Astrocyte of the hippocampus (primary cell): ENCODE measurements around the gene UCP2.
A peak's percentile ranks its signal among the peaks of the same experiment; 100 is the strongest.

Experiments used
- DNase-seq: peaks from one replicate; pipeline ENCODE4 v3.0.0; 2011; ENCODE audit warnings: low read depth, low spot score

UCP2 gene

GRCh38 chr11:73971175-73971719 lies 11.4 kb downstream of the UCP2 start:
- no peak for DNase-seq

DNA sequence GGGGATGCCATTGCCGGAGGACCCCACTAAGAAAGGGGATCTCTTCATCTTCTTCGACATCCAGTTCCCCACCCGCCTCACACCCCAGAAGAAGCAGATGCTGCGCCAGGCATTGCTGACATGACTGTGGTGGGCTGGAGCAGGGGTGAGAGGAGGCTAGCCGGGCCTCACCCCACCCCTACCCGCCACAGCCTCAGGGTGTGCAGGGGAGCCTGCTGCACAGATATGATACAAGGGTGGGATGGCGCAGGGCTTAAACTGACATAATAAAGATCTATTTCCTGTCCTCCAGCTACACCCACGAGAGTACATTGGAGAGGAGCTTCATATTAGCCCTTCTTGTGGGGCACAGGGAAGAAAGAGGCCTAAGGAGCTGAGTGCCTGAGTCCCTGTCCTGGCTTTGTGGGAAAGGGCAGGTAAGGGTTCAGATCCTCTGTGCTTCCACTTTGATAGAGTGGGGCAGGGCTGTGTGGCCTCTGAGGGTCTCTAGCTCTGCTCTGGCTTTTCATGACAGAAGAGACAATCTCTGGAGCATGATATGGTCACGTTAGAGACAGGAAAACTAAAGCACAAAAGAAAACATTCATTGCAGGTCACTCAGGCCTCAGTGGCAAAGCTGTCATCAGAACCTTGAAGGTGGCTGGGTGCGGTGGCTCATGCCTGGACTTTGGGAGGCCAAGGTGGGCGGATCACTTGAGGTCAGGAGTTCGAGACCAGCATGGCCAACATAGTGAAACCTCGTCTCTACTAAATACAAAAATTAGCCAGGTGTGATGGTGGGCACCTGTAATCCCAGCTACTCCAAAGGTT lies 12.4 kb downstream of the UCP2 start:
- no peak for DNase-seq

DNA sequence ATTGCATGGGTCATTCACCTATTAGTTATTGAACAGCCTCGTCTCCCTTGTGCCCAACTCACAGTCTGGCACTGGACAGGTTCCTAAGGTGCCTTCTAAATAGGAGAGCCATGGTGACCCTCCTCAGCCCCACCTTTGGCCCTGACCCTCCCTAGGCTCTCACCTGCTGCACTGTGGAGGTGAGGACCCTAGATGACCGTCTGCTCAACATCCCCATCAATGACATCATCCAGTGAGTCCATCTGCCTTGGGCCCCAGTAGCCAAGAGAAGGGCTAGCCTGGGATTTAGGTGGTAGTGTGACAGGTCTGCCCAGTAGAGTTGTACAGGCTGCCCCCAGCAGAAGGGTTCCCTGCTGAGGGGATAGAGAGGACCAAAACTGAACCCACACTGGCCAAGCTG lies 13.6 kb downstream of the UCP2 start:
- DNase-seq: no peak

- no peak for DNase-seq
These were observed 14.2 kb downstream of the UCP2 start for GRCh38 chr11:73968356-73968966.

GRCh38 chr11:73965764-73966121 lies 16.9 kb downstream of the UCP2 start:
- DNase-seq: no peak

GRCh38 chr11:73965076-73965763 lies 17.4 kb downstream of the UCP2 start:
- DNase-seq: no peak

- no peak for DNase-seq
These were observed 18.8 kb downstream of the UCP2 start for GRCh38 chr11:73963861-73964260.

DNA sequence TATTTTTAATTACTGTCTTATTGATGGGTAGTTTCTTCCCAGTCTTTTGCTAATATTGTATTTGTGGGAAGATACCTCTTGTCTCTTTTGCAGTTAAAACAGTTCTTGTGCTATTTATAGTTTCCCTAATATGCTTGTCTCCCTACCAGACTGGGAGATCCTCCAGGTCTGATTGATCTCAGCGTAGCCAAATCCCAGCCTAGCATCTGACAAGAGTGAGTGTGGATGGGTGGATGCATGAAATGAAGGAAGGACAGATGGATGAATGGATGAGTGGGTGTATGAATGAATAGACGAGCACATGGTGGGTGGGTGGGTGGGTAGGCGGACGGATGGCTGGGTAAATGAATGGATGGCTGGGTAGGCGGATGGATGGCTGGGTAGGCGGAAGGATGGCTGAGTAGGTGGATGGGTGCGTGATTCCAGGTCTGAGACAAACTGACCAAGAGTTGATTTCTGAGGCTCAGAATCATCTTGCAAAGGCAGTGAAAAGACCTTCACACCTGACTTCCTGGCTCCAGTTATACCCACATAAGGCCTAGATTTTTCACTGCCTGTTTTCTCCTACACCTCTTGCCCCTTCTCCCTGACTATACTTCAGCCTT lies 20.4 kb downstream of the UCP2 start:
- DNase-seq: no peak

DNA sequence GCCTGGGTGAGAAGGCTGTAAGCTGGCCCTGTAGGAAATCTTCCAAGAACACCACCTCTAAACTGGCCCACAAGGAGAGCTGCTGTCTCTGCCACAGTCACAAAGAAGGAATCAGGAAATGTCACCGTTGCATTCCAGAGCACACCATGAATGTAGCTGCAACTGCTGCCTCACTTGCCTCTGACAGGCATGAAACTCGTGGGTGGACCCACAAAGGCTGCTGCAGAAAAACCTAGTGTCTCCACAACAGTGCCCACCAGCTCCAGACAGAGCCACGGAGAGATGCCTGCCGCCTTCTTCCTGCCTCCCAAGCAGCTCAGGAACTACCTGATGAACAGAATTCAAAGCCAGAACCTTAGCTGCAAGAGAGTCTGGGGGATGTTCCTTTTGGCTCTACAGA lies 21.3 kb downstream of the UCP2 start:
- DNase-seq: peak; percentile 41

DNA sequence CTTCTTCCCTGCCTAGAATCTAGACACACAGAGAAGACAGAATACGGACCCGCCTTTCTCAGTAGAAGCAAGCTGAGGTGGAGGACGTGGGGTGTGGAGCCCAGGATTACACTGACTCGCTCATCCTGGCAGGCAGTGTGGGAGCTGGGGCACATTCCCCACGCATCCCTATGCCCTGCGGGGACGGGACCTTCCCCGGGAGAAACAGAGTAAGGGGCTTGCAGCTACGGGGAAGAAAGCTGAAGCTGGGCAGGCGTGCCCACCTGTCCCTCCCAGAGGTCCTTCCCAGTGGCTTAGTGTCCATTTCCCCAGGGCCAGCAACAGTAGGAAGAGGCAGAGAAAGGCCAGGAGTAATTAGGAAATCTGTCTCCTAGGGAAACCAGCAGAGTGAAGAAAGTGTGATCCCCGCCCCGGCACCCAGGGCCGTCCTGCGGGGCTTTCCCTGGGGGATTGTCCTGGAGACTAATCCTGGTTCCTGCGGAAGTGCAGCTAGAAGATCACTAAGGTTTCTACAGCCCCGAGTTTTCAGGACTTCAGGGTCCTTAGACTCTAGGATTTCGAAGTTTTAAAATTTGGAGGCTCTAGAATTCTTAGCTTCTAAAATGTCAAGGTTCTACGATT lies 24.0 kb downstream of the UCP2 start:
- no peak for DNase-seq

DNA sequence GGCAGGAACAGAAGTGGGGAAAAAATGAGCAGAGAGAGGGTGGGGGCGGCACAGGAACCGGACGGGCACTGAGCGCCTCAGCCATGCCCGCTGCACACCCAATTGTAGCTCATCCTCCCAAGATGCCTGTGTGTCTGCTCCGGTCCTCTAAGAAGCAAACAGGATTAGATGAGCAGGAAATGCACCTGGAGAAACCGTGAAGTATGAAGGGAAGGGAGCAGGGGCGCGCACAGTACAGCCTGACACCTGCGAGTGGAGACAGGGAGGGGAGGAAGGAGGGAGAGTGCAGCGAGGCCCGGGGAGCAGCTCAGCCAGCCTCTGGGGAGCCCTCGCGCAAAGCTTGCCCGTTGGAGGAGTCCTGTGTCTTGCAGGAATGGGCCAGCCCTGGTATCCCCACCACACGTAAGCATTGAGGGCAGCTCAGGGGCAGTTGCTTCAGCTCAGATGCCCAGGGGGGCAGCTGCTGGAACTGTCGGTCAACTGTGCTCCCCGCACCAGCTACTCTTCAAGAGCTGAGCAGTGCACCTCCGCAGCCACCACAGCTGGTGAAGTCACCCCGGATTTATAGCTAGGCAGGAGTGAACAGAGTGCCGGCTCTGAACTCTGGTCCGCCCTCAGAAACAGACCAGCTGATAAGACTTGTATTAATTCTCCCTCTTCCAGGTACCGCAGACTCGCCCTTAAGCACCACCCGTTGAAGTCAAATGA lies 24.8 kb downstream of the UCP2 start:
- no peak for DNase-seq

DNA sequence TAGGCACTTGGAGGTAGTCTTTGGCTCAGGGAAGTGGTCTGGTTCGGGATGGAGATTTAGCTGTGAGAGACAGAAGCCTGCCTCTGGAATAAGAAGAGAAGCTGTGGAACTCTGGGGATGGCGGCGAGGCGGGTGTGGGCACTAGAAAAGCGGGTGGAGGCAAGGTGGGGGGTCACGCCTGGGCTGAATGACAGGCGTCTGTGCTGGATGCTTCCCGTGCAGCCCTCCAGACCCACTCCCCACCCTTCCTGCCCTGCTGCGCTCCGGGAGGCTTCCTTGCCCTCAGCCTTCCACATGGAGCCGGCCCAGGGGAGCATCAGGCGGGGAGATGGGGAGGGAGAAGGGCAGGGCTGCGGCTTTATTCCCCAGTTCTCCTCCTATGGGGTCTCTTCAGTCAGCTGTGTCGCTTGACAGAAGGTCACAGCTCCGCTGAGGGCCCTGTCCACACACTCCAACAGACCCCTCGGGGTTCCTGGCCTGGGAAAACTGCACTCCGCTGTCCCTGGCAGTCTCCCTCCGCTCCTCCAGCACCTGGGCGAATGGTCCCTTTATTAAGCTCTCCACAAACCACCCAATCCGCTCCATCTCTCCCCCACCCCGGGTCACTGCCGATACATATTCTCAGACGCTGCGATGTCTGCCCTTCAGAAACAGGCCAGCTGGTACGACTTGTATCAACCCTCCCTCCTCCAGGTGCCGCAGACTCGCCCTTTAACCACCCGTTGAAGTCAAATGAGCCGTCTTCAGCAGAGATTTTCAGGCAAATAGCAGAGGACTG lies 25.6 kb downstream of the UCP2 start:
- no peak for DNase-seq

GRCh38 chr11:73951797-73952196 lies 30.8 kb downstream of the UCP2 start:
- no peak for DNase-seq

DNA sequence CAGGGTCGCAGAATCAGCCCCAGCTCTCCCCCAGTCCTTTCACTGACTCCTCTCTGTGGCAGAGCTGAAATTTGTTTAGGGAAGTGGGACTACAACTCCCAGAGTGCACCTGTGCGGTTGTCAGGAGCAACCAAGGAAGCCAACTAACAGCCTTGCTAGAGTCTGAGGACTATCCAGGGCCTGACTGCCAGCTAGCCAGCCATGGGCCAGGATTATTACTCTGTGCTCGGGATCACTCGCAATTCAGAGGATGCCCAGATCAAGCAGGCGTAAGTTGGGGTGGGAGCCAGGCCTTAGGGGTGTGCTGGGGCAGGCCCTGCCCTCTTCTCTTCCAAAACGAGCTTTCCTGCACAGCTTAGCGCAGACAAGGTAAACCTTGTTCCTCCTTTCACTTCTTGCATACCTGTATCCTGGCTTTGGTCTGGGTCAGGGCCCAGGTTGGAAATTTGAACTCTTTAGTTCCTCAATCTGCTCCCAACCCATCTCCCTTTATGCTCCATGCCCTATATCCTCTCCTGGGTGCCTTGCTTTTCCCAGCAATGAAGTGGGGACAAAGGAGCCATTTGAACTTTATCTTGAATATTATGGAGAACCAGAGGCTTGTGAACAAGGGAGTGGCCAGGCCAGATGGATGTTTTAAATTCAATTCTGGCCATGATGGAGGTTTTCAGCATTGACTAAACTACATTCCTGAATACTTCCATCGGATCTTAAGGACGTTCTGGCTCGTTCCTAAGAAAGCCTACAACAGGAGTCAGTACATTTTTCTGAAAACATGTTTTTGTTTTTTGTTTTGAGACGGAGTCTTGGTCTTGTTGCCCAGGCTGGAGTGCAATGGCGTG lies 31.6 kb downstream of the UCP2 start, which contains the start of gene DNAJB13:
Gene DNAJB13, plus strand, starts transcription at position 158 of the 842 bp plus-strand sequence. Its CDS starts 44 bp downstream, at position 202.
- peak; percentile 67 for DNase-seq

- no peak for DNase-seq
These were observed 32.7 kb downstream of the UCP2 start for GRCh38 chr11:73949912-73950311.

DNA sequence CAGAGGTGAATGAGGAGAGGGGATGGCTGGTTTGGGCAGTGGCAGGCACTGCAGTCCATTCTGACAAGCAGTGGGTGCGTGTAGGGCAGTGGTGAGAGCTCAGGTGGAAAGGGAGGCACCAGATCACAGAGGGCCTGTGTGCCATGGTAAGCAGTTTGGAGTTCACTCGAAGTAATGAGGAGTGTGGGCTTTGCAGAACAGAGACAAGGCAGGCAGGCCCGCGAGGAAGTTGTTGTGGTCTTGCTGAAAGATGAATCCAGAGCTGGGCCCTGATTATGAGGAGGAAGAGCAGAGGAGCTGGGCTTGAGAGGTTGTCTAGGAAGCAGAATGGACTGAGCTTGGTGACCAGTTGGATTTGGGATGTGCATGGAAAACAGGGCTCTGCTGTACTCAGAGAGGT lies 33.4 kb downstream of the UCP2 start:
- no peak for DNase-seq

DNA sequence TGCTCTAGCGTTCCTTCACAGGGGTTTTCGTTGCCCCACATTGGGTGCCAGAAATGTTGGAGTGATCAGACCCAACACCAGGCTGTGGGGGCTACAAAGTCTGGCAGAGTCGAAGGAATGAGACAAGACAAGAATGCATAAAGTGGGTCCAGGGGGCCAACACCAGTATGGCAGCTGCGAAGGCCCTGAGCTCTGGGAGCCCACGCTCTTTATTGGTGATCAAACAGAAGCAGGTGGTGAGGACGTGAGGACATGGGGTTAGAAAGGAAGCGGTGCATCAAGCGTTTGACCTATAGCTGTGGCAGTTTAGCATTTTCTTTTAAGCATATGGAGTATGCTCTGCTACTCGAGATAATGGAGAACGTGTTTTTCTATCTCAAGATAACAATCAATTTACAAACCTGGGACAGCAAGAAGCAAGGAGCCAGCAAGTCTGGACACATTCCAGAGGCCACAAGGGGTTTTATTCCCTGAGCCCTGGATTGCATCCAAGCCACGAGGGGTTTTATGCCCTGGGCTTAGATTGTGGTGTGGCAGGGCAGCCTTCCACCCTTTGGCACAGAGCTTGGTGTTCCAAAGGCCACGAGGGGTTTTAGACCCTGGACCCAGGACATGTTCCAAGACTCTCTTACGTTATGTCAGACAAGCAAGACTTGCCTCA lies 35.7 kb downstream of the UCP2 start:
- no peak for DNase-seq

DNA sequence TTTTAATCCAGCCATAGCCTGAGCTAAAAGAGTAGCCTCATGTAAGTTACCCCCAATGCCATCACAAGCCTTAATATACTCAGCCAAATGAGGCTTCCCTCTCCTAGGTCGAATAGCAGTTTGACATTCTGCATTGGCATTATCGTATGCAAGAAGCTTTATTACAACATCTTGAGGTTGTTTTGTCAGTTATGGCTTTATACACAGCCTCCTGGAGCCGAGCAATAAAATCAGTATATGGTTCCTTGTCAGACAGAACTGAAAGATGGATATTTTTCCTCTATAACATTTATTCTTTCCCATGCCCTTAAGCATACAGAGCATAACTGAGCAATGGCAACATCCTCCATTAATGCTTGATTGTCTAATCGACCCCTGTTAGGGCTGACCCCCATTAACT lies 37.2 kb downstream of the UCP2 start:
- no peak for DNase-seq

- no peak for DNase-seq
These were observed 37.7 kb downstream of the UCP2 start for GRCh38 chr11:73944901-73945300.
